ENCODE data around the gene TNFSF12. TPM values are rescaled to one million over a fixed set of nuclear protein-coding genes. Genes with fewer than 3 reads are reported as not detected.

Gene TNFSF12
- total RNA-seq, 1 experiment from 2014 or later, result 8.1 TPM

DNA sequence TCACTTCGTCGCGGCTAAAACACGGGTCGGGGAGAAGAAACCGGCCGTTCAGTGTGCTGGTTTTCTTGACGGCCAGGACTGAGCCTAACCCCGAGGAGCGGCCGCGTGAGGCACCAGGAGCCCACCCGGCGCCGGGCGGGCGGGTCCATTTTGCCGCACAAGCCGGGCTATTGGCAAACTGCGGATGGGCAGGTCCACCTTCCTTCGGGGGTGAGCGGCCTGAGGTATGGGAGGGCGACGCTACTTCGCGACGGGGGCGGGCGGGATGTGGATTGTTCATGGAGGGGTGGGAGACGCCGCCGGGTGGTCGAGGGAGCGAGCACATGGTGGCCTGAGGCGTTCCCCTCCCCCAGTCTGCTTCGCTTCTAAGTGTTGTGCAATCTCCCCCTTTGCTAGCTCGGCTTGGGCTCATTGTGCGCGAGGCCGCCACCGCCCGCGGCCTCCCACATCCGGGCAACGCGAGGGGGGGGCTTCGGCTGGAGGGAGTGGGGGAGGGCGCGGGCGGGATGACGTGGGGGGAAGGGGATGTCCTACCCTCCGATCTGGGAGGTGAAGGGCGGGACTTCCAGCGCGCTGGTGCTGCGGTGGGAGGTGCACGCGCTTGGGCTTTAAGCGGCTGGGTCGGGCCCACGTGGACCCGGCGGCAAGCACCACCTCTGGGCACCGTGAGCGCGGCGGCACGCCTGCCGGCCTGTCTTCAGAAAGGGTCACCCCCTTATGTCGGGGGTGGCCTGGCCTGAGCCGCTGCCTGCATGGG is 24.6 kb downstream of the TNFSF12 start (continued):
- TF ChIP-seq FOXP1 (CRISPR knock-in tag; IDR thresholded peaks at IDR 0.05; ENCODE audit: borderline replicate concordance), result no peak
- TF ChIP-seq, protein P1, sequence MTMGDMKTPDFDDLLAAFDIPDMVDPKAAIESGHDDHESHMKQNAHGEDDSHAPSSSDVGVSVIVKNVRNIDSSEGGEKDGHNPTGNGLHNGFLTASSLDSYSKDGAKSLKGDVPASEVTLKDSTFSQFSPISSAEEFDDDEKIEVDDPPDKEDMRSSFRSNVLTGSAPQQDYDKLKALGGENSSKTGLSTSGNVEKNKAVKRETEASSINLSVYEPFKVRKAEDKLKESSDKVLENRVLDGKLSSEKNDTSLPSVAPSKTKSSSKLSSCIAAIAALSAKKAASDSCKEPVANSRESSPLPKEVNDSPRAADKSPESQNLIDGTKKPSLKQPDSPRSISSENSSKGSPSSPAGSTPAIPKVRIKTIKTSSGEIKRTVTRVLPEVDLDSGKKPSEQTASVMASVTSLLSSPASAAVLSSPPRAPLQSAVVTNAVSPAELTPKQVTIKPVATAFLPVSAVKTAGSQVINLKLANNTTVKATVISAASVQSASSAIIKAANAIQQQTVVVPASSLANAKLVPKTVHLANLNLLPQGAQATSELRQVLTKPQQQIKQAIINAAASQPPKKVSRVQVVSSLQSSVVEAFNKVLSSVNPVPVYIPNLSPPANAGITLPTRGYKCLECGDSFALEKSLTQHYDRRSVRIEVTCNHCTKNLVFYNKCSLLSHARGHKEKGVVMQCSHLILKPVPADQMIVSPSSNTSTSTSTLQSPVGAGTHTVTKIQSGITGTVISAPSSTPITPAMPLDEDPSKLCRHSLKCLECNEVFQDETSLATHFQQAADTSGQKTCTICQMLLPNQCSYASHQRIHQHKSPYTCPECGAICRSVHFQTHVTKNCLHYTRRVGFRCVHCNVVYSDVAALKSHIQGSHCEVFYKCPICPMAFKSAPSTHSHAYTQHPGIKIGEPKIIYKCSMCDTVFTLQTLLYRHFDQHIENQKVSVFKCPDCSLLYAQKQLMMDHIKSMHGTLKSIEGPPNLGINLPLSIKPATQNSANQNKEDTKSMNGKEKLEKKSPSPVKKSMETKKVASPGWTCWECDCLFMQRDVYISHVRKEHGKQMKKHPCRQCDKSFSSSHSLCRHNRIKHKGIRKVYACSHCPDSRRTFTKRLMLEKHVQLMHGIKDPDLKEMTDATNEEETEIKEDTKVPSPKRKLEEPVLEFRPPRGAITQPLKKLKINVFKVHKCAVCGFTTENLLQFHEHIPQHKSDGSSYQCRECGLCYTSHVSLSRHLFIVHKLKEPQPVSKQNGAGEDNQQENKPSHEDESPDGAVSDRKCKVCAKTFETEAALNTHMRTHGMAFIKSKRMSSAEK (CRISPR knock-in tag; IDR thresholded peaks at IDR 0.05; ENCODE audit: borderline replicate concordance), result no peak

DNA sequence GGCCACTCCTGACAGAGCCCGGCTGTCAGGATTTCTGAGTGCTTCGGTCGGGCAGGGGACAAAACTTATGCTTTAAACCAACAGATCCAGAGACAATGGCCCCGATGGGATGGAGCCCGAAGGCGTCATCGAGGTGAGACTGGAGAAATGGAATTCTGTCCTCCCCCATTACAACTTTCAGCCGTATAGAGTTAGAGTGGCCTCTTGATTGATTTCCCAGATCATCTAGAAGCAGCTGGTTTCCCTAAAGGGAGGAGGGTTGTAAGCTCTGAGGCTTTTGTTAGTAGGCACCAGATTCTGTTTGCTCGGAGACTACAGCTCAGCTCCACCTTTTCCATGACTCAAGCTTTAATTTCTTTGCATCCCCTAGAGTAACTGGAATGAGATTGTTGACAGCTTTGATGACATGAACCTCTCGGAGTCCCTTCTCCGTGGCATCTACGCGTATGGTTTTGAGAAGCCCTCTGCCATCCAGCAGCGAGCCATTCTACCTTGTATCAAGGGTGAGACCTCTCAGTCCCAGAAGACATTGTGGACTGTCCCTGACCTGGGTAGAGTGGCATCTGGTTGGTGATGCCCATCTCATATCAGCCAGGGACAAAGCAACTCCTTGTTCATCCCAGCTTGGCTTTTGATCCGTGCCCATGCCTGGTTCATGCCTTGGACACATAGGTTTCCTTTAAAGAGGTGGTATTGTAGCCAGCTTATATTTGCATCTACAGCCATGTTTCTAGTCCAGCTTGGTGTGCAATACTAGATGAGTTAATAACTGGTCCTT is 25.5 kb downstream of the TNFSF12 start:
- H3K4me1 Mint-ChIP-seq, result peaks cover 58% of the 10 kb centered on the region
- H3K36me3 Mint-ChIP-seq, result peaks cover 77% of the 10 kb centered on the region
- ATAC-seq (no peak), DNase-seq (ENCODE audit: low spot score) (no peak)
- ChIA-PET POLR2A (interaction anchor here (0.9 to 3.5 kb wide), 6 partner anchors 9 to 137 kb away, joined by 3 to 22 read pairs (median 6); partner anchors contain the start of genes ATP1B2, MPDU1, SLC35G6 and SOX15), CTCF (interaction anchor here (1.5 to 1.7 kb wide), 2 partner anchors 14 to 15 kb away, joined by 5 to 10 read pairs; no protein-coding TSS in a partner anchor)
- peak overlapping the region; percentile 93 for H3K4me3 Mint-ChIP-seq
- peak overlapping the region; percentile 92 for H3K27ac Mint-ChIP-seq
- no peaks in the 10 kb centered on the region for H3K27me3 Mint-ChIP-seq (ENCODE audit: low read depth)
- no peaks in the 10 kb centered on the region for H3K9me3 Mint-ChIP-seq
- TF ChIP-seq ZNF138 (CRISPR knock-in tag; conservative IDR thresholded peaks at IDR 0.05), result 0 out of 2 replicates have a peak, but pooled peaks have one; percentile 31
- no peak for TF ChIP-seq SMAD3 (CRISPR knock-in tag; IDR thresholded peaks at IDR 0.05; ENCODE audit: borderline replicate concordance)
- TF ChIP-seq, protein P2, sequence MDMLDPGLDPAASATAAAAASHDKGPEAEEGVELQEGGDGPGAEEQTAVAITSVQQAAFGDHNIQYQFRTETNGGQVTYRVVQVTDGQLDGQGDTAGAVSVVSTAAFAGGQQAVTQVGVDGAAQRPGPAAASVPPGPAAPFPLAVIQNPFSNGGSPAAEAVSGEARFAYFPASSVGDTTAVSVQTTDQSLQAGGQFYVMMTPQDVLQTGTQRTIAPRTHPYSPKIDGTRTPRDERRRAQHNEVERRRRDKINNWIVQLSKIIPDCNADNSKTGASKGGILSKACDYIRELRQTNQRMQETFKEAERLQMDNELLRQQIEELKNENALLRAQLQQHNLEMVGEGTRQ (CRISPR knock-in tag; IDR thresholded peaks at IDR 0.05), result no peak

DNA sequence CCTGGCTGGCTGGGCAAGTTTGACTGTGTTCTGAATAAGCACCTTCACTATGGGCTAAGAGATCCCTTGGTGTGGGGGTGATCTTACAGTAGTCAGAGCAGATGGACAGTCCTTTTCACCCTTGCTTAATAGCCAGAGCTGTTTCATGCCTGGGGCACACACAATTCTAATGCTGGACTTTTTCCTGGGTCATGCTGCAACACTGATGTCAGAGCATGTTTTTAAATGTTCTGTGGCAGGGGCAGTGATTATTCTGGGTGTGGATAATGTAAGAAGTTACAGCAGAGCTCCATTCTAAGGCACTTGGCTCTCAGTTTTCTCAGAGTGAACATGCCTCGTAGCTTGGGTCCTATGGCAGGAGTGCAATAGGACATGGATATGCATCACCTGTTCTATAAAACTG is 26.6 kb downstream of the TNFSF12 start:
- ChIA-PET CTCF (interaction anchor here (1.6 kb wide), 1 partner anchor 12 kb away, joined by 4 read pairs; no protein-coding TSS in a partner anchor), POLR2A (interaction anchor here (0.7 to 1.3 kb wide), 3 partner anchors 9 to 15 kb away, joined by 3 read pairs; partner anchors contain the start of gene SOX15)
- peak overlapping the region; percentile 92 for H3K27ac Mint-ChIP-seq
- H3K4me1 Mint-ChIP-seq, result peaks cover 59% of the 10 kb centered on the region
- ATAC-seq (no peak), DNase-seq (ENCODE audit: low spot score) (no peak)
- H3K27me3 Mint-ChIP-seq (ENCODE audit: low read depth), result no peaks in the 10 kb centered on the region
- H3K4me3 Mint-ChIP-seq, result peak overlapping the region; percentile 93
- no peaks in the 10 kb centered on the region for H3K9me3 Mint-ChIP-seq
- TF ChIP-seq SOX15 (CRISPR knock-in tag; IDR thresholded peaks at IDR 0.05) (no peak), ZNF121 (CRISPR knock-in tag; IDR thresholded peaks at IDR 0.05) (no peak), NFYB (CRISPR knock-in tag; conservative IDR thresholded peaks at IDR 0.05; ENCODE audit: low read depth) (no peak), MXD4 (CRISPR knock-in tag; IDR thresholded peaks at IDR 0.05; ENCODE audit: borderline replicate concordance) (no peak), ETV6 (CRISPR knock-in tag; IDR thresholded peaks at IDR 0.05) (no peak), ZNF671 (CRISPR knock-in tag; IDR thresholded peaks at IDR 0.05) (no peak), FOXK1 (CRISPR knock-in tag; IDR thresholded peaks at IDR 0.05) (no peak), HMGA2 (CRISPR knock-in tag; IDR thresholded peaks at IDR 0.05) (no peak)
- TF ChIP-seq, protein P3, sequence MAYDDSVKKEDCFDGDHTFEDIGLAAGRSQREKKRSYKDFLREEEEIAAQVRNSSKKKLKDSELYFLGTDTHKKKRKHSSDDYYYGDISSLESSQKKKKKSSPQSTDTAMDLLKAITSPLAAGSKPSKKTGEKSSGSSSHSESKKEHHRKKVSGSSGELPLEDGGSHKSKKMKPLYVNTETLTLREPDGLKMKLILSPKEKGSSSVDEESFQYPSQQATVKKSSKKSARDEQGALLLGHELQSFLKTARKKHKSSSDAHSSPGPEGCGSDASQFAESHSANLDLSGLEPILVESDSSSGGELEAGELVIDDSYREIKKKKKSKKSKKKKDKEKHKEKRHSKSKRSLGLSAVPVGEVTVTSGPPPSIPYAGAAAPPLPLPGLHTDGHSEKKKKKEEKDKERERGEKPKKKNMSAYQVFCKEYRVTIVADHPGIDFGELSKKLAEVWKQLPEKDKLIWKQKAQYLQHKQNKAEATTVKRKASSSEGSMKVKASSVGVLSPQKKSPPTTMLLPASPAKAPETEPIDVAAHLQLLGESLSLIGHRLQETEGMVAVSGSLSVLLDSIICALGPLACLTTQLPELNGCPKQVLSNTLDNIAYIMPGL (CRISPR knock-in tag; IDR thresholded peaks at IDR 0.05), result no peak
- TF ChIP-seq, protein P4, sequence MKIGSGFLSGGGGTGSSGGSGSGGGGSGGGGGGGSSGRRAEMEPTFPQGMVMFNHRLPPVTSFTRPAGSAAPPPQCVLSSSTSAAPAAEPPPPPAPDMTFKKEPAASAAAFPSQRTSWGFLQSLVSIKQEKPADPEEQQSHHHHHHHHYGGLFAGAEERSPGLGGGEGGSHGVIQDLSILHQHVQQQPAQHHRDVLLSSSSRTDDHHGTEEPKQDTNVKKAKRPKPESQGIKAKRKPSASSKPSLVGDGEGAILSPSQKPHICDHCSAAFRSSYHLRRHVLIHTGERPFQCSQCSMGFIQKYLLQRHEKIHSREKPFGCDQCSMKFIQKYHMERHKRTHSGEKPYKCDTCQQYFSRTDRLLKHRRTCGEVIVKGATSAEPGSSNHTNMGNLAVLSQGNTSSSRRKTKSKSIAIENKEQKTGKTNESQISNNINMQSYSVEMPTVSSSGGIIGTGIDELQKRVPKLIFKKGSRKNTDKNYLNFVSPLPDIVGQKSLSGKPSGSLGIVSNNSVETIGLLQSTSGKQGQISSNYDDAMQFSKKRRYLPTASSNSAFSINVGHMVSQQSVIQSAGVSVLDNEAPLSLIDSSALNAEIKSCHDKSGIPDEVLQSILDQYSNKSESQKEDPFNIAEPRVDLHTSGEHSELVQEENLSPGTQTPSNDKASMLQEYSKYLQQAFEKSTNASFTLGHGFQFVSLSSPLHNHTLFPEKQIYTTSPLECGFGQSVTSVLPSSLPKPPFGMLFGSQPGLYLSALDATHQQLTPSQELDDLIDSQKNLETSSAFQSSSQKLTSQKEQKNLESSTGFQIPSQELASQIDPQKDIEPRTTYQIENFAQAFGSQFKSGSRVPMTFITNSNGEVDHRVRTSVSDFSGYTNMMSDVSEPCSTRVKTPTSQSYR (CRISPR knock-in tag; IDR thresholded peaks at IDR 0.05), result no peak
- peaks cover 67% of the 10 kb centered on the region for H3K36me3 Mint-ChIP-seq

Data from WTC11 (cell line).